MCF 10A (cell line): ENCODE data around the gene GABRB1. TPM values are rescaled to one million over a fixed set of nuclear protein-coding genes. Genes with fewer than 3 reads are reported as not detected.

Experiments used
- BruUV-seq: library from RNA; stranded (reverse); fragments of 400-500 nt; replicated peaks from 2 replicates; lab custom pipeline; 2021; lab: Mats Ljungman, UMichigan
- CTCF ChIA-PET: fragments of 300-600 bp; sonication (Branson Sonifier 250); formaldehyde crosslinking; extraction: SDS; loops from one replicate; lab custom pipeline; 2021; ENCODE audit warnings: antibody characterized with exemption, inconsistent platforms; lab: Yijun Ruan, JAX
- POLR2A ChIA-PET: fragments of 300-600, 350-650 bp; sonication (Branson Sonifier 250); formaldehyde crosslinking; extraction: SDS; loops from one replicate; lab custom pipeline; 2020; ENCODE audit warnings: antibody characterized with exemption, inconsistent platforms; lab: Yijun Ruan, JAX
- DNase-seq: peaks from one replicate; pipeline ENCODE4 v3.0.0-alpha.2; 2018; ENCODE audit not compliant: unreplicated experiment
- H3K27ac Mint-ChIP-seq: one replicate; pipeline ENCODE4 v1.8.0; 2022; ENCODE audit warnings: mild to moderate bottlenecking, low read depth, mixed read lengths; ENCODE audit not compliant: unreplicated experiment
- H3K27me3 Mint-ChIP-seq: one replicate; pipeline ENCODE4 v1.8.0; 2022; ENCODE audit warnings: mixed read lengths; ENCODE audit not compliant: insufficient read depth, unreplicated experiment
- H3K36me3 Mint-ChIP-seq: one replicate; pipeline ENCODE4 v1.8.0; 2022; ENCODE audit warnings: mild to moderate bottlenecking, moderate library complexity, mixed read lengths; ENCODE audit not compliant: insufficient read depth, unreplicated experiment
- H3K4me1 Mint-ChIP-seq: one replicate; pipeline ENCODE4 v1.8.0; 2022; ENCODE audit warnings: mixed read lengths; ENCODE audit not compliant: insufficient read depth, unreplicated experiment
- H3K4me3 Mint-ChIP-seq: one replicate; pipeline ENCODE4 v1.8.0; 2022; ENCODE audit warnings: mild to moderate bottlenecking, moderate library complexity, mixed read lengths; ENCODE audit not compliant: unreplicated experiment
- H3K9me3 Mint-ChIP-seq: one replicate; pipeline ENCODE4 v1.8.0; 2022; ENCODE audit warnings: mixed read lengths; ENCODE audit not compliant: unreplicated experiment
- CTCF ChIP-seq: fragments of 200-600 bp; IDR thresholded peaks from one replicate; pipeline ENCODE4 v1.8.0; 2022; ENCODE audit warnings: antibody characterized with exemption, mild to moderate bottlenecking; ENCODE audit not compliant: unreplicated experiment
- intact Hi-C: fragments of 100-400 bp; cut with micrococcal nuclease; formaldehyde crosslinking; loops from 2 replicates; pipeline ENCODE4 v1.14.1; 2022
- total RNA-seq: library from RNA; stranded (reverse); gene quantifications from 2 replicates; pipeline ENCODE4 v1.2.3, GENCODE V29; 2022

GABRB1 gene
- total RNA-seq, 1 experiment from 2014 or later, result not detected

- no peaks in the 10 kb centered on the region for H3K9me3 Mint-ChIP-seq
- intact Hi-C loops, result no loop called here
- DNase-seq, result no peak
- no peaks in the 10 kb centered on the region for H3K4me1 Mint-ChIP-seq
- ChIA-PET POLR2A (interaction anchor here (0.7 kb wide), 1 partner anchor 925 kb away, joined by 4 read pairs; no protein-coding TSS in a partner anchor), CTCF (interaction anchor here (0.5 to 0.6 kb wide), 2 partner anchors 195 to 1642 kb away, joined by 4 to 5 read pairs; no protein-coding TSS in a partner anchor)
- no peak overlapping the region for H3K27ac Mint-ChIP-seq
- BruUV-seq, result no TSS peak
- H3K4me3 Mint-ChIP-seq, result no peak overlapping the region
- peaks cover 11% of the 10 kb centered on the region for H3K27me3 Mint-ChIP-seq
- no peaks in the 10 kb centered on the region for H3K36me3 Mint-ChIP-seq
- TF ChIP-seq CTCF, result no peak
These were observed 164.3 kb downstream of the GABRB1 start for GRCh38 chr4:47195706-47196105.

- no peaks in the 10 kb centered on the region for H3K36me3 Mint-ChIP-seq
- no peak for TF ChIP-seq CTCF
- no peak for DNase-seq
- ChIA-PET POLR2A (no interaction called here), CTCF (no interaction called here)
- BruUV-seq, result no TSS peak
- no peak overlapping the region for H3K27ac Mint-ChIP-seq
- intact Hi-C loops, result no loop called here
- no peak overlapping the region for H3K4me3 Mint-ChIP-seq
- no peaks in the 10 kb centered on the region for H3K27me3 Mint-ChIP-seq
- no peaks in the 10 kb centered on the region for H3K9me3 Mint-ChIP-seq
- H3K4me1 Mint-ChIP-seq, result no peaks in the 10 kb centered on the region
These were observed 167.4 kb downstream of the GABRB1 start for GRCh38 chr4:47198791-47199190.

GRCh38 chr4:47203593-47203992 lies 172.2 kb downstream of the GABRB1 start:
- no peak for TF ChIP-seq CTCF
- BruUV-seq, result no TSS peak
- intact Hi-C loops, result no loop called here
- no peak for DNase-seq
- Mint-ChIP-seq H3K36me3 (no peaks in the 10 kb centered on the region), H3K27me3 (no peaks in the 10 kb centered on the region), H3K27ac (no peak overlapping the region), H3K9me3 (no peaks in the 10 kb centered on the region), H3K4me3 (no peak overlapping the region), H3K4me1 (no peaks in the 10 kb centered on the region)
- ChIA-PET CTCF (no interaction called here), POLR2A (no interaction called here)

GRCh38 chr4:47207555-47207954 lies 176.2 kb downstream of the GABRB1 start:
- ChIA-PET POLR2A (no interaction called here), CTCF (no interaction called here)
- H3K4me3 Mint-ChIP-seq, result no peak overlapping the region
- no TSS peak for BruUV-seq
- no peaks in the 10 kb centered on the region for H3K4me1 Mint-ChIP-seq
- DNase-seq, result no peak
- no peaks in the 10 kb centered on the region for H3K27me3 Mint-ChIP-seq
- H3K27ac Mint-ChIP-seq, result no peak overlapping the region
- TF ChIP-seq CTCF, result no peak
- H3K36me3 Mint-ChIP-seq, result no peaks in the 10 kb centered on the region
- H3K9me3 Mint-ChIP-seq, result no peaks in the 10 kb centered on the region
- intact Hi-C loops, result no loop called here
